HG03196 (cell line): ENCODE data around the gene SLC2A4.

Experiments
- ATAC-seq: cut with Tn5 transposase; IDR thresholded peaks from one replicate; pipeline ENCODE4 v1.9.1; 2021; ENCODE audit not compliant: unreplicated experiment

The SLC2A4 gene

DNA sequence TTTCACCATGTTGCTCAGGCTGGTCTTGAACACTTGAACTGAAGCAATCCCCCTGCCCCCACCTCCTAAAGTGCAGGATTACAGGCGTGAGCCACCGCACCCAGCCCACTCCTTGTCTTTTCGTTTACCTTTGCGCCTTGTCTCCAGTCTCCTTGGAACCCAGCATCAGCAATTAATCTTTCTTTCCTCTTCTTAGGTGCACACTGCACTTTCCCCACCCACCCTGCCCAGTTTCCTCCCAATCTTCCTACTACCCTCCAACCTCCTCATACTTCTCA, 17.8 kb upstream of the SLC2A4 start:
- ATAC-seq = no peak

DNA sequence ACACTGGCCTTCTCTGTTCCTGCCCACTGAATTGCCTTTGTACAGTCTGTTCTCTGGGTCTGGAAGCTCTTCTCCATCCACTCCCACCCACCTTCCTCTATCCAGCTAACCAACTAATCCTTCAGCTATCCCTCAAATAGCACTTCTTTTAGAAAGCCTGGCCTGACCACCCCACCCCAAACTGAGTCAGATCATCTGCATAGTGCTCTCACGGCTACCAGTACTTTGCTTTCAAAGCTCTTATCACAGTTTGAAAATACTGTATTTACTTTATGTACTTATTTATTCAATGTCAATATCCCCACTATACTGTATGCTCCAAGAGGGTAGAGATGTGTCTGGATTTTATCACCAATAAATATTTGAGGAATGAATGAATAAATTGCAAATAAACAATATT, 14.7 kb upstream of the SLC2A4 start:
- ATAC-seq = no peak

DNA sequence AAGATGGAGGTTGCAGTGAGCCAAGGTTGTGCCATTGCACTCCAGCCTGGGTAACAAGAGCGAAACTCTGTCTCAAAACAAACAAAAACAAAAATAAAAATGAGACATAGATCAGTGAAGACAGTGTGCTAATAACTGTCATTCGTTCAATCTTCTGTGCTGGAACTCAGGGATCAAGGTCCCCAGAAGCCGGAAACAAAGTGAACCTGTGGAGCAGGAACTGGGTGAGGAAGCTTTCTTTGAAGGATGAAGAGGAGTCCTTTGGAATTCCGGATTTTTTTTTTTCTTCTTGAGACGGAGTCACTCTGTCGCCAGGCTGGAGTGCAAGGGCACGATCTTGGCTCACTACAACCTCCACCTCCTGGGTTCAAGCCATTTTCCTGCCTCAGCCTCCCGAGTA, 2.1 kb upstream of the SLC2A4 start:
- ATAC-seq = no peak

DNA sequence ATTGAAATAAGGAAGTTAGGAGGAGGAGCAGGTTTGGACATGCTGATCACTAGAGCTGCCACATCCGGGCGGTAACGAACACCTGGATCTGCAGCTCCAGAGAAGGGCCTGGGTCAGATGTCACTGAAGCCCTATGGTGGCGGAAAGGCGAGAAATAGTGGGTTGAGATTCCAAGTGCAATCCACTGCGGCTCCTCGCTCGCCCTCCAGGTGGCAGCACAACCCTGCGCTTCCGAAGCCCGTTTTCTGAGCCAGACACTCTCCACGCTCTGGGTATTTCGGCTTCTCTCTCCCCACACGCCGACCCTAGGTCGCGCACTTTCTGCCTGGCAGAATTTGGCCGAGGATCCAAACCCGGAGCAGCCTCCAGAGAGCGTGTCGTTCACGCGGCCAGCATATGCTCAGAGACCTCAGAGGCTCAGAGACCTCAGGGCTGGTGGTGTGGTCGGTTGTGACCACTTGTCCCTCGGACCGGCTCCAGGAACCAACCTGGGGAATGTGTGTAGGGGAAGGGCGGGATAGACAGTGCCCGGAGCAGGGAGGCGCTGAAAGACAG, 922 bp upstream of the SLC2A4 start:
- ATAC-seq = peak; percentile 55

DNA sequence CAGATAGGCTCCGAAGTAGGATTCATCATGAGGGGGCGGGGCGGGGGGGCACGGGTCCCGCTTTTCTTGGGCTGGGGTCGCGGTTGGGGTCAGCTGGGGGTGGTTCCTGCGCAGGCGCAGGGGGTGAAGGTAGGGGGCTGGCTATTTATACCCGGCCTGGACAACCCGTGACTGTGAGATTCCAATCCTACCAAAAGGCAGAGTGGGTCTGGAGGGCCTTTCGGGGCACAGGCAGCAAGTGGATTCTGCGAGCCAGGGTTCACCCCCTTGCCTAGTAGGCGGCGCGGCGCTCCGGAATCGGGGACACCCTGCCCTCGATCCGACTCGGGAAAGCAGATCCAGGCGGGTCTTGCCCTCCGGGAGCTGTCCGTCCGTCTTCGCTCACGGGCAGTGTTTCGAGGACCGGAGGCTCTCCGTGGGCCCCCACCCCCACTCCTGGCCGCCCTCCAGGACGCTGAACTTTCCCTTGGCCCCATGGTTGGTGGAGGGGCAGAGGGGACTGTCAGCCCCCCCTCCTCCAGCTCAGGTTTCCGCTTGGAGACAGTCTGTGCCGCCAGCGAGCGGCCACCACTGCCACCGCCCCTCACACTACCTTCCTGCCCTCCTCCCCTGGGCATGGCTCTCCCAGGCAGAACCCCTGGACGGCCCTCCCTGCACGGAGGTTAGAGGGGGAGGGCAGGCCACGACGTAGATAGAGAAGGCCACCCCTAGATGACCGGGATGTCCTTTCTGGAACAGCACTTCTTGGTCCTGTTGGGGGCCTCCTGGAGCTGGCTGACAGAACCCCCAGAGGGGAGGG, 634 bp downstream of the SLC2A4 start:
- no peak for ATAC-seq

DNA sequence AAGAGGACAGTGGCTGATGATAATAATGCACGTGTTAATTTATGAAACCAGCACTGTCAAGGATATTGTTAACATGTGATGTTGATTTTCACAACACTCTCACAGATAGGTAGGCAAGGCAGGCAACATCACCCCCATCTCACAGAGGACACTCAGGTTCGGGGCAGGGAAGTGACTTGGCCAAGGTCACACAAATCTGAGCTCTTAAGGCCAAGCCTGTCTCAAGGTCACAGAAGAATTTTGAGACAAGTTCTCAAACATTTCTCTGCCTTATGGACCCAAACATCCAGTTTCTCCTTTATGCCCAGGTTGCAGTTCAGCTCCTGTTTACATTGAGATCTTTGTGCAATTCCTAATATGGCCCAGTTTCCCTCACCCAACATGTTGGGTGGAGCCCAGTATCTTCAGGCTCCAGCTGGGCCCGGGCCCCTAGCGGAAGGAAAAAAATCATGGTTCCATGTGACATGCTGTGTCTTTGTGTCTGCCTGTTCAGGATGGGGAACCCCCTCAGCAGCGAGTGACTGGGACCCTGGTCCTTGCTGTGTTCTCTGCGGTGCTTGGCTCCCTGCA, 1.3 kb downstream of the SLC2A4 start:
- ATAC-seq = no peak

DNA sequence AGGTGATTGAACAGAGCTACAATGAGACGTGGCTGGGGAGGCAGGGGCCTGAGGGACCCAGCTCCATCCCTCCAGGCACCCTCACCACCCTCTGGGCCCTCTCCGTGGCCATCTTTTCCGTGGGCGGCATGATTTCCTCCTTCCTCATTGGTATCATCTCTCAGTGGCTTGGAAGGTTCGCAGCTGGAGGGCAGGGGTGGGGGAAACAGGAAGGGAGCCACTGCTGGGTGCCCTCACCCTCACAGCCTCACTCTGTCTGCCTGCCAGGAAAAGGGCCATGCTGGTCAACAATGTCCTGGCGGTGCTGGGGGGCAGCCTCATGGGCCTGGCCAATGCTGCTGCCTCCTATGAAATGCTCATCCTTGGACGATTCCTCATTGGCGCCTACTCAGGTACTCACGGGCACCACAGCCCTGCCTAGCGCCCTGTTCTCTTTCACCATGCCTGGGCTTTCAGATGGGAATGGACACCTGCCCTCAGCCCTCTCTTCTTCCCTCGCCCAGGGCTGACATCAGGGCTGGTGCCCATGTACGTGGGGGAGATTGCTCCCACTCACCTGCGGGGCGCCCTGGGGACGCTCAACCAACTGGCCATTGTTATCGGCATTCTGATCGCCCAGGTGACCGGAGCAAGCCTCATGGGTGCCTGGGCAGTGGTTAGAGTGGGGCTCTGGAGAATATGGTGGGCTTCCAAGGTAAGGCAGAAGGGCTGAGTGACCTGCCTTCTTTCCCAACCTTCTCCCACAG, 2.1 kb downstream of the SLC2A4 start:
- ATAC-seq = no peak

DNA sequence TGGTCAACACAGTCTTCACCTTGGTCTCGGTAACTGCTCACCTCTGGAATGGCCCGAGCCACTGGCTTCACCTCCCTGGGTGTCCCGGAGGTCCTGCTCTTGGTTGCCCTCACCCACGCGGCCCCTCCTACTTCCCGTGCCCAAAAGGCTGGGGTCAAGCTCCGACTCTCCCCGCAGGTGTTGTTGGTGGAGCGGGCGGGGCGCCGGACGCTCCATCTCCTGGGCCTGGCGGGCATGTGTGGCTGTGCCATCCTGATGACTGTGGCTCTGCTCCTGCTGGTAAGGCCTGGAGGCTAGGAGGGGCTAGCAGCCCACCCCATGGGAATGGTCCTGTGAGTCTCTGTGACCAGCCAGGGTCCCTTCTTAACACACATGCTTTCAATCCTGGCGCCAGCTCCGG, 3.4 kb downstream of the SLC2A4 start:
- ATAC-seq = no peak

DNA sequence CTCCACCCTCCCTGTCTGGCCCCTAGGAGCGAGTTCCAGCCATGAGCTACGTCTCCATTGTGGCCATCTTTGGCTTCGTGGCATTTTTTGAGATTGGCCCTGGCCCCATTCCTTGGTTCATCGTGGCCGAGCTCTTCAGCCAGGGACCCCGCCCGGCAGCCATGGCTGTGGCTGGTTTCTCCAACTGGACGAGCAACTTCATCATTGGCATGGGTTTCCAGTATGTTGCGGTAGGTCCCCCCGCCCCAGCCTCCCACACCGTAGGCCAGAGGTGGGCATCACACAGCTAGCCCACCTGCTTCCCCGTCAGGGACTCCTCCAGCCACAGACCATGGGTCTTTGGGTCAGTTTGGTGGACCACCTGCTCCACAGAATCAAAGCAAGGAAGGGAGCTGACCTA, 4.2 kb downstream of the SLC2A4 start:
- no peak for ATAC-seq

DNA sequence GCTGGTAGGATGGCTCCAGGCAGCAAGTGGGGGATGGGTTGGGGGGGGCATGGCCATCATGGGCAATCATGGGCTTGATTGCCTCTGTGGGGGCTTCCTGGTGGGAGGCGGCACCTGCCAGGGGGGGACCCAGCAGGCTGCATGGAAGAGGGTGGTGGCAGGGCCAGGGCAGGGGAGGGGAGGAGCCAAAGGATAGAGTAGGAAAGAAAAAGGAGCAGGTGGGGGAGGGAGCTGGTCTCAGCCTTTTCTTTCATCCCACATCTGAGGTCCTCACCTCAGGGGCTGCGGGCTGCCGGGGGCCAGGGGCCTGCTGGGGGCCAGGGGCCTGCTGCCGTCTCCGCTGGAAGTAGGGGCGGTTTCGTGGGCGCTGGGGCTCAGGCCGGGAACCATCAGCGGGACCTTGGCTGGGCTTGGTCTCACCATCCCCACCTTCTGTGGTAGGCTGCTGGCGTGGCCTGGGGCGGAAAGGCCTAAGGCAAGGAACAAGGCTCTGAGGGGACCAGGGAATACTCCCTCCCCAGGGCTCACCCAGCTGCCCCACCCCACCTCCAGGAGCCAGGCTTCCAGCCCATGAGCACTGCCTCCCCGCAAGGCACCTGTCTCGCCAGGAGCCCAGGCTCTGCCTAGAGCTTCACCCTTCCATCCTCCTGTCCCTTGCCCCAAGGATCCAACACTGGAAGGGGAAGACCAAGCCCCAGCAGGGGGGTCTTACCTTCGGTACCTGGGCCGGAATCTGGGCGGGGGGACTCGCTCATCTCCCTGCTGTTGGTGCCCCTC, 7.9 kb downstream of the SLC2A4 start:
- no peak for ATAC-seq

DNA sequence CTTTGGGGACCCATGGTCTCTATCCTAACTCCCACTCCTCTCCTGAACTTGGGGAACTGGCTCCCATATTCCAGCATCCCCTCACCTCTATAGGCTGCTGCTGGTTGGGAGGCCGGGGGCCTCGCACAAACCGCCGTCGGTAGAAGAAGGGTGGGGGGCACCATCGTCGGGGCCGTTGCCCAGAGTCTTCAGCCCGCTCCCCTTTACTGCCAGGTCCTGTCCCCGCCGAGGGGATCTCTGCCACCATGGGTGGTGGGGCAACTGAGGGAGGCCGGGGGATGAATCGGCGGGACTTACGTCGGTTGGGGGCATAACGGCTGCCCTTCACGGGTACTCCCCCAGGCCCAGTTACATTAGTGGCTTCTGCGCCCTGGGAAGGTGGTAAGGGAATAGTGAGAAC, 8.6 kb downstream of the SLC2A4 start:
- no peak for ATAC-seq

DNA sequence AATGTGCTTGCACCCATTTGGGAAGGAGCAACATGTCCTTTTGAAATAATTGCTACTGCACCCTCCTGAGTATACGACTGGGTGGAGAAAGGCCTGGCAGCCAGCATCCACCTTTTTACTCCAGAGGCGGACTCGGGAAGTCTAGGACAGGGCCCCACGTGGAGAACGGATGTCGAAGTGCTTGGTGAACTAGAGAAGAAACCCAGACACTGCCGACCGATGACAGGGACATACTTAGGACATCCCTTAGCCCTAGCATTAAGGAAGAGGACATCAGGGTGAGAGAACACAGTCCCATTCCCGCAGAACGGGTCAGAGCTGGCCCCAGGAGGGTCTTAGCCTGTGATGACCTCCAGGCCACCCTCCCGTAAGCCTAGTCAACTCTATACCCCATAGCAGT, 9.2 kb downstream of the SLC2A4 start:
- ATAC-seq = no peak

DNA sequence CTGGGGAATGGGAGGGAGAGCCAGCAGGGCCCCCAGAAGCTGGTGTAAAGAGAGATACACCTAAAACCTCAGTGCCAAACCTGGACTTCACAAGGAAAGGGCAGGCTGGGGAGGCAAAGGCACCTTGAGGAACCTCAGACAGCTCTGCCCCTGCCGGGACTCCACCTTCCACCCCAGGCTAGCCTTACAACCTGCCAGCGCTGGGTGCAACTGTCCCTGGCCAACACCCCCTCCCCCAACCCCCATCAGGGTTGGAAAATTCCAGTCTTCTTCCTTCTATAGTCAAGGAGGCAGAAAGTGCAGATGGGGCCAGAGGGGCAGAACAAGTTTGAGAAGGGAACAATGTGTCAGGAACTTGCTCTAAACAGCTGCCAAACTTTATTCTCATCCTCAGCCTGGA, 10.7 kb downstream of the SLC2A4 start:
- no peak for ATAC-seq

DNA sequence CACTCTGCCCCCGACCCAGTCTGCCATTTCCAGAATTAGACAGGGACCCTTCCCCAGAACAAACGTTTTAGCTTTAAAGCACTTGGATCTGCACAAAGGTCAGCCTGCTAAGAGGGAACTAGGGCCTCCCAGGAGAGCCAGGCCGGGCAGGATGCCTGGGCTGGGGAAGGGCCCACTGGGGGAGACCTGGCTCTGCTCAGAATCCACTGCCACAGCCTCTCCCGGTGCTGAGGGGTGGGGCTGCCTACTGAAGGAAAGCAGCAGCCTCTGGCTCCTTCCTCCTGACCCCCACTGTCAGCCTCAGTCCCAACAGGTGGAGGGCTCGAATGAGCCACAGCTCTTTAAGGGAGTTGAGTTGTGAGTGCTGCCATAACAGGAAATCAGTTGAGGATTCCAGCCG, 11.2 kb downstream of the SLC2A4 start:
- ATAC-seq = no peak

DNA sequence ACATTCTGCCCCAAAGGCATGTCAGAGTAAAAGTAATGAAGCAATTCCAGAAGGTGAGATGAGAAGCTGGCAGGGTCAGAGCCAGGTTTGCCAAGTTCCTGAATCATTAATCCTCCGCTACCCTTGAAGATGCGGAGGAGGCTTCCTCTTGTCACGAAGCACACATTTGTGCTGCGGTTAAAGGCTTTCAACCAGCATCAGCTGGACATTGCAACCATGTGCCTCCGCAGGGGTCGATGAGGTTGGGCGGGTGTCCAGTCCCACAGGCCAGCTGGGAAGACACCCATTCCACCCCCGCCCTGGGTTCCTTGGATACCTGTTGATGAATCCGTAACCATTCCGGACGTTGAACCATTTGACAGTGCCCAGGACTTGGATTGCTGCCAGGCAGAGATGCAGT, 11.6 kb downstream of the SLC2A4 start:
- ATAC-seq = no peak

DNA sequence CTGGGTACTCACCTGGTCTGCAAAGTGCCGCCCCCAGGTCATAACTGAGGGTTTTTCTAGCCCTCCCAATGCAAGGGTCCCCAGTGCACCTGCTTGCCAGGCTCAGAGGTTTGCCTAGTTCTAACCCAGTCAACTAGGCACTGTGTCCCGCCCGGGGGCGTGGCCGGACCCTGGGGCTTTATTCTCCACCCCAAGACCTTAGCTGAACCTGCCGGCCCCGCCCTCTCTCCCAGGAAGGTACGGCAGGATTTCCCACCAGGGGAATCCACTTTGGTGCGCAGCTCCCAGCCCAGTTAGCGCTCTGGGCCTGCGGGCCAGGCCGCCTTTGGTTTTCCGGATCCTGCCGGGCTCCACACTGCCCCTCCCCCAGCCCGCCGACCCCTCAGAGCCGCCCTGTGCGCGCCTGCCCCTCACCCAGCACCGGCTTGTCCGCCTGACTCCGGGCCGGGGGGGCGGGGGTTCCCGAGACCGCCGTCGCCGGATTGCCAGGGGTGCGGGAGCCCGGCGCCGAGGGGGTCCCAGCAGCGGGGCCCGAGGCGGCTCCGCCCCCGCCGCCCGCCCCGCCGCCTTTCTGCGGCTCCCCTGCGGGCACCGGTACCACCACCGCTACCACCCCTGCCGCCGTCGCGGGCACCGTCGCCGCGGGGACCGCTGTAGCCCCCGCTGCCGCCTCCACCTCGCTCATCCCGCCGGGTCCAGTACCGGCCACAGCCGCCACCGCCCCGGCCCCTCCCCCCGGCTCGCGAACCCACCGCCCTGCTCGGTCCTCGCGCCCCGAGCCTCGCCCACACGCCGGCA, 12.5 kb downstream of the SLC2A4 start:
- ATAC-seq = no peak

DNA sequence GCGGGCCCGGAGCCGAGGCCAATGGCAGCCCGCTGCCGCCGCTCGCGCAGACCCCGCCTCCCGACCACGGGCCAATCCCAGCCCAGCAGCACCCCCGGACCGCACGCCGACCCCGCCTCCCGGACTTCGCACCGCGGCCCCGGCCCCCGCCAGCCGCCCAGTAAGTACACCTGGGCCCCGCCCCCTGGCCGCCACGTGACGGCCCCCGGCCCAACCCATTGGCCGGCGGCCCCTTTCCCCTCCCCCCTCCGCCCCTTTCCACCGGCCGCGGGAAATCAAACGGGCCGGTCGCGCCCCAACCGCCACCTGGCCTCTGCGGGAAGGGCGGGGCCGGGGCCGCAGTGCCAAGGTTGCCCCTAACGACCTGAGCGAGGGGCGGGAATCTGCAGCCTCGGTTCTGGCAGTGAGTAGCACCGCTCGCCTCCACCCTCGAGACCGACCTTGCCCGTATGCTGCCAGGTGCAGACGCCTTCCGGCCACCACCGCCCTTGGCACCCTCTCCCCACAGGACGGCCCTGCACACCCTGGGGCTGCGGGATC, 13.2 kb downstream of the SLC2A4 start, which contains the start of gene YBX2:
TSS of gene YBX2 (minus strand) at position 26 of the 540 bp plus-strand sequence. CDS start 139 bp downstream, outside the sequence.
- no peak for ATAC-seq

DNA sequence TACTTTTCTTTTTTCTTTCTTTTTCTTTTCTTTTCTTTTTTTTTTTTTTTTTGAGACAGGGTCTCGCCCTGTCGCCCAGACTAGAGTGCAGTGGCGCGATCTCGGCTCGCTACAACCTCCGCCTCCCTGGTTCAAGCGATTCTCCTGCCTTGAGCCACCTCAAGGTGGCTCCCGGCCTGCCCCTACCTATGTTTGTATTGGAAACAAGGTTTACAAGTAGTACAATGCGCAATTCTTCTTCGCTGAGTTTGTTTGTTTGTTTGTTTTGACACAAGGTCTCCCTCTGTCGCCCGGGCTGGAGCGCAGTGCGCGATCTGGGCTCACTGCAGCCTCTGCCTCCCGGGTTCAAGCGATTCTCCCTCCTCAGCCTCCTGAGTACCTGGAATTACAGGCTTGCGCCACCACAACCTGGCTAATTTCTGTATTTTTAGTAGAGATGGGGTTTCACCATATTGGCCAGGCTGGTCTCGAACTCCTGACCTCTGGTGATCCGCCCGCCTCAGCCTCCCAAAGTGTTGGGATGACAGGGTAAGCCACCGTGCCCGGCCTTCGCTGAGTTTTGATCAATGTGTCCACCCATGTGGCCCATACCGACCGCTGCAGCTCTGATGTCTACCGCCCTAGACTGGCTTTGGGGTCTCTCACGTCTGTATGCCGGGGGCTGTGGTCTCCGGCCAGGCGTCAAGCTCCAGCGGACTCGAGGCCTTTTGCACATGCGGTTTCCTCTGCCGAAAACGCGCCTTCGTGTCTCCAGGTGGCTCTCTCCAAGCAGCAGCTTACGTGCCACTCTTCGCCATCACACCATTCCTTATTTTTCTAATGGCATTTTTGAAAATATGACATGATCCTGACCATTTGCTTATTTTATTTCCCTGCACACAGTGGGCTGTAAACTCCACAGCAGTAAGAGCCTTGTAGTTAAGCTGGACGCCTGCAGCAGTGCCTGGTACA, 14.0 kb downstream of the SLC2A4 start:
- no peak for ATAC-seq
